Tibial nerve (tissue), 4 donors: ENCODE data around the gene NGEF. TPM values are rescaled to one million over a fixed set of nuclear protein-coding genes. Genes with fewer than 3 reads are reported as not detected.

ENCODE experiments used
- DNase-seq, 2 donors: peaks; one replicate each; pipeline ENCODE4 v3.0.0-alpha.2; 2019; ENCODE audit warnings: low spot score in 2 of 2
- H3K27ac ChIP-seq, 4 donors: fragments of 200-600 bp; sonication (generic) in 3 of 4; one replicate each; pipeline ENCODE4 v1.5.1; 2017 to 2019; ENCODE audit warnings: mild to moderate bottlenecking in 1 of 4
- H3K27me3 ChIP-seq, 2 donors: fragments of 200-600 bp; sonication (generic) in 1 of 2; one replicate each; pipeline versions ENCODE4 v1.5.1 to v1.6.0; 2017 to 2019
- H3K36me3 ChIP-seq, 3 donors: fragments of 200-600 bp; sonication (generic); one replicate each; pipeline ENCODE4 v1.5.1; 2018 to 2019
- H3K4me1 ChIP-seq, 4 donors: fragments of 200-600 bp; sonication (generic) in 3 of 4; one replicate each; pipeline ENCODE4 v1.5.1; 2017 to 2019
- H3K4me3 ChIP-seq, 4 donors: fragments of 200-600 bp; sonication (generic) in 3 of 4; one replicate each; pipeline ENCODE4 v1.5.1; 2017 to 2019; ENCODE audit warnings: mild to moderate bottlenecking in 1 of 4, moderate library complexity in 1 of 4
- H3K9me3 ChIP-seq, 4 donors: fragments of 200-600 bp; sonication (generic) in 3 of 4; one replicate each; pipeline ENCODE4 v1.5.1; 2017 to 2019
- CTCF ChIP-seq, 5 experiments: fragments of 200-600 bp in 3 of 5; fragments of 450-650 bp in 2 of 5; sonication (generic) in 3 of 5; IDR thresholded peaks; one replicate each; pipeline ENCODE4 v1.5.1; 2016 to 2019; ENCODE audit warnings: antibody characterized with exemption in 5 of 5, mild to moderate bottlenecking in 3 of 5, moderate library complexity in 2 of 5
- EP300 ChIP-seq, 2 donors: sonication (generic); formaldehyde crosslinking; IDR thresholded peaks; one replicate each; pipeline ENCODE4 v1.6.1; 2017; ENCODE audit warnings: antibody characterized with exemption in 2 of 2, mild to moderate bottlenecking in 1 of 2
- POLR2A ChIP-seq, 2 donors: fragments of 450-650 bp; IDR thresholded peaks; one replicate each; pipeline ENCODE4 v1.6.1; 2017; ENCODE audit warnings: antibody characterized with exemption in 2 of 2, mild to moderate bottlenecking in 2 of 2, moderate library complexity in 2 of 2
- WGBS, 2 donors: methylation state at CpG; one replicate each; pipeline ENCODE4 v1.1.5; 2018; 5-methylcytosine and 5-hydroxymethylcytosine counted together
- total RNA-seq, 4 donors: library from RNA; depleted of rRNA; stranded (reverse); fragments of >200 nt; gene quantifications; one replicate each; pipeline ENCODE4 v1.1.0, GENCODE V29; 2016

The NGEF gene
- total RNA-seq, 4 donors from 2014 or later: 12.9 to 47.6 (median 22.7) TPM

GRCh38 chr2:232959139-232959538 lies 53.9 kb downstream of the NGEF start:
- no peaks in the 10 kb centered on the region for H3K27me3 ChIP-seq
- 83 to 87% methylated on average over 4 of the region's 4 CpGs for WGBS, 2 donors
- no peak overlapping the region for H3K4me3 ChIP-seq
- DNase-seq: no peak
- H3K27ac ChIP-seq: no peak overlapping the region
- TF ChIP-seq EP300 (IDR thresholded peaks at IDR 0.05) (no peak), POLR2A (IDR thresholded peaks at IDR 0.05) (no peak), CTCF (IDR thresholded peaks at IDR 0.05) (no peak)
- no peaks in the 10 kb centered on the region for H3K36me3 ChIP-seq
- no peaks in the 10 kb centered on the region for H3K4me1 ChIP-seq
- peaks cover 0 to 26% (median 5%) of the 10 kb centered on the region in 4 donors for H3K9me3 ChIP-seq

- no peak for DNase-seq
- H3K4me1 ChIP-seq: no peaks in the 10 kb centered on the region
- no peak overlapping the region for H3K27ac ChIP-seq
- H3K27me3 ChIP-seq: no peaks in the 10 kb centered on the region
- WGBS, 2 donors: 78 to 88% methylated on average over 3 of the region's 3 CpGs
- peaks cover 0 to 14% (median 5%) of the 10 kb centered on the region in 4 donors for H3K9me3 ChIP-seq
- H3K36me3 ChIP-seq: no peaks in the 10 kb centered on the region
- TF ChIP-seq EP300 (IDR thresholded peaks at IDR 0.05) (no peak), CTCF (IDR thresholded peaks at IDR 0.05) (no peak), POLR2A (IDR thresholded peaks at IDR 0.05) (no peak)
- H3K4me3 ChIP-seq: no peak overlapping the region
Measured at GRCh38 chr2:232957657-232958090, 55.4 kb downstream of the NGEF start.

- H3K9me3 ChIP-seq: no peaks in the 10 kb centered on the region
- WGBS, 2 donors: 50 to 69% methylated on average over 5 of the region's 5 CpGs
- no peaks in the 10 kb centered on the region for H3K36me3 ChIP-seq
- no peaks in the 10 kb centered on the region for H3K4me1 ChIP-seq
- no peaks in the 10 kb centered on the region for H3K27me3 ChIP-seq
- H3K27ac ChIP-seq: no peak overlapping the region
- no peak for DNase-seq
- TF ChIP-seq CTCF (IDR thresholded peaks at IDR 0.05) (no peak), EP300 (IDR thresholded peaks at IDR 0.05) (no peak), POLR2A (IDR thresholded peaks at IDR 0.05) (no peak)
- H3K4me3 ChIP-seq: no peak overlapping the region
Measured at GRCh38 chr2:232955856-232956255, 57.2 kb downstream of the NGEF start.

- DNase-seq: no peak
- 91 to 97% methylated on average over 10 of the region's 10 CpGs for WGBS, 2 donors
- Histone ChIP-seq H3K27ac (no peak overlapping the region), H3K4me3 (no peak overlapping the region), H3K4me1 (no peaks in the 10 kb centered on the region), H3K27me3 (no peaks in the 10 kb centered on the region), H3K9me3 (no peaks in the 10 kb centered on the region), H3K36me3 (no peaks in the 10 kb centered on the region)
- no peak for TF ChIP-seq EP300 (IDR thresholded peaks at IDR 0.05)
- no peak for TF ChIP-seq POLR2A (IDR thresholded peaks at IDR 0.05)
- TF ChIP-seq CTCF (IDR thresholded peaks at IDR 0.05): no peak
Measured at GRCh38 chr2:232954691-232955090, 58.4 kb downstream of the NGEF start.

- H3K36me3 ChIP-seq: no peaks in the 10 kb centered on the region
- no peaks in the 10 kb centered on the region for H3K9me3 ChIP-seq
- no peak overlapping the region for H3K4me3 ChIP-seq
- no peaks in the 10 kb centered on the region for H3K27me3 ChIP-seq
- TF ChIP-seq EP300 (IDR thresholded peaks at IDR 0.05): no peak
- no peak for TF ChIP-seq CTCF (IDR thresholded peaks at IDR 0.05)
- TF ChIP-seq POLR2A (IDR thresholded peaks at IDR 0.05): no peak
- 39 to 42% methylated on average over 7 of the region's 7 CpGs for WGBS, 2 donors
- no peaks in the 10 kb centered on the region for H3K4me1 ChIP-seq
- H3K27ac ChIP-seq: no peak overlapping the region
- no peak for DNase-seq
Measured at GRCh38 chr2:232951891-232952290, 61.2 kb downstream of the NGEF start.
